HepG2 (cell line): ENCODE measurements around the gene UBQLN1. TPM values are rescaled to one million over a fixed set of nuclear protein-coding genes. Genes with fewer than 3 reads are reported as not detected.

ENCODE experiments used
- ATAD3A ChIP-seq: sonication (generic); formaldehyde crosslinking; IDR thresholded peaks from 2 replicates; pipeline ENCODE4 v1.4.0; 2020; ENCODE audit warnings: missing genetic modification reagents
- ATF5 ChIP-seq: sonication (generic); formaldehyde crosslinking; IDR thresholded peaks from 2 replicates; pipeline ENCODE4 v1.4.0; 2020; ENCODE audit warnings: mild to moderate bottlenecking, low read depth, missing genetic modification reagents
- CEBPZ ChIP-seq: IDR thresholded peaks from 2 replicates; pipeline ENCODE4 v1.6.1; 2012; ENCODE audit warnings: low read length, improper control_type of control experiment
- HNRNPL ChIP-seq: fragments of 200-400 bp; formaldehyde crosslinking; IDR thresholded peaks from 2 replicates; pipeline ENCODE4 v1.6.1; 2017; ENCODE audit warnings: mild to moderate bottlenecking, low read depth, low read length
- NAIF1 ChIP-seq: sonication (generic); formaldehyde crosslinking; IDR thresholded peaks from 2 replicates; pipeline ENCODE4 v1.5.0; 2020; ENCODE audit warnings: mild to moderate bottlenecking, missing genetic modification reagents, borderline replicate concordance
- NBN ChIP-seq: fragments of 450-650 bp; conservative IDR thresholded peaks from 2 replicates; pipeline ENCODE4 v1.6.1; 2017
- POLR2AphosphoS5 ChIP-seq: IDR thresholded peaks from 2 replicates; pipeline ENCODE4 v1.6.1; 2012; ENCODE audit warnings: low read depth, low read length
- SAP130 ChIP-seq: IDR thresholded peaks from 2 replicates; pipeline ENCODE4 v1.6.1; 2016; ENCODE audit warnings: low read depth
- SMAD3 ChIP-seq: sonication (generic); formaldehyde crosslinking; IDR thresholded peaks from 2 replicates; pipeline ENCODE4 v1.4.0; 2020; ENCODE audit warnings: missing genetic modification reagents
- SNAPC5 ChIP-seq: sonication (generic); formaldehyde crosslinking; IDR thresholded peaks from 2 replicates; pipeline ENCODE4 v1.8.1; 2023; ENCODE audit warnings: mild to moderate bottlenecking, missing genetic modification reagents, borderline replicate concordance
- TBX2 ChIP-seq: sonication (generic); formaldehyde crosslinking; IDR thresholded peaks from 2 replicates; pipeline ENCODE4 v1.5.0; 2020; ENCODE audit warnings: missing genetic modification reagents, mild to moderate bottlenecking, borderline replicate concordance
- TFAP4 ChIP-seq: sonication (generic); IDR thresholded peaks from 2 replicates; pipeline ENCODE4 v1.6.1; 2016; ENCODE audit warnings: low read depth, borderline replicate concordance
- THYN1 ChIP-seq: sonication (generic); formaldehyde crosslinking; IDR thresholded peaks from 2 replicates; pipeline ENCODE4 v1.8.1; 2023; ENCODE audit warnings: low read depth, mild to moderate bottlenecking, moderate library complexity, missing genetic modification reagents, borderline replicate concordance
- YEATS2 ChIP-seq: sonication (generic); formaldehyde crosslinking; IDR thresholded peaks from 2 replicates; pipeline ENCODE4 v1.4.0; 2020; ENCODE audit warnings: missing genetic modification reagents, borderline replicate concordance
- ZFP82 ChIP-seq: sonication (generic); formaldehyde crosslinking; IDR thresholded peaks from 2 replicates; pipeline ENCODE4 v1.5.1; 2020; ENCODE audit warnings: mild to moderate bottlenecking, missing genetic modification reagents, borderline replicate concordance
- ZNF34 ChIP-seq: sonication (generic); formaldehyde crosslinking; IDR thresholded peaks from 2 replicates; pipeline ENCODE4 v1.4.0; 2020; ENCODE audit warnings: mild to moderate bottlenecking, missing genetic modification reagents, borderline replicate concordance
- ZNF513 ChIP-seq: sonication (generic); formaldehyde crosslinking; conservative IDR thresholded peaks from 2 replicates; pipeline ENCODE4 v1.5.0; 2020; ENCODE audit warnings: missing genetic modification reagents
- ZNF615 ChIP-seq: sonication (generic); formaldehyde crosslinking; IDR thresholded peaks from 2 replicates; pipeline ENCODE4 v1.5.0; 2020; ENCODE audit warnings: mild to moderate bottlenecking, missing genetic modification reagents, borderline replicate concordance
- ZSCAN31 ChIP-seq: sonication (generic); formaldehyde crosslinking; IDR thresholded peaks from 2 replicates; pipeline ENCODE4 v1.5.0; 2020; ENCODE audit warnings: low read depth, mild to moderate bottlenecking, missing genetic modification reagents
- ZXDC ChIP-seq: sonication (generic); formaldehyde crosslinking; IDR thresholded peaks from 2 replicates; pipeline ENCODE4 v1.5.0; 2020; ENCODE audit warnings: mild to moderate bottlenecking, missing genetic modification reagents
- polyA plus RNA-seq, 8 experiments: library from polyadenylated mRNA; depleted of rRNA in 3 of 8; stranded (reverse) in 7 of 8; unstranded in 1 of 8; fragments of >200 nt; fragmentation: Illumina TruSeq in 4 of 8; extraction: Trizol in 4 of 8; gene quantifications; 2 replicates each; pipeline versions ENCODE4 v1.2.1 to v1.2.3, GENCODE V29; 2011 to 2016; ENCODE audit warnings: low read depth in 4 of 8, missing spikeins in 1 of 8, mixed read lengths in 1 of 8; ENCODE audit not compliant: insufficient read depth in 1 of 8
- total RNA-seq, 5 experiments: library from RNA; depleted of rRNA; stranded (reverse); fragments of >200 nt; fragmentation: Illumina TruSeq; extraction: Trizol; gene quantifications; 2 replicates each; pipeline ENCODE4 v1.2.3, GENCODE V29; 2016; ENCODE audit warnings: low read depth in 1 of 5

Gene UBQLN1
- total and polyA plus RNA-seq, 2 of the 13 experiments (the other 11 are each of a cell fraction or from before 2014, with no cell fraction given) = 78.1 to 83.8 TPM

GRCh38 chr9:83707768-83708514 lies at the start of gene UBQLN1 (continued):
- TF ChIP-seq ZXDC (CRISPR knock-in tag) (no peak), NBN (no peak), POLR2AphosphoS5 (peak; percentile 70), TFAP4 (peak; percentile 88), ZSCAN31 (peak; percentile 81; the same call in 1 of the 2 replicates), ZNF34 (CRISPR knock-in tag) (no peak), ZNF513 (CRISPR knock-in tag) (0 out of 2 replicates have a peak, but pooled peaks have one; percentile 11), SAP130 (CRISPR knock-in tag) (peak; percentile 85), HNRNPL (no peak), TBX2 (peak; percentile 67), ZFP82 (CRISPR knock-in tag) (peak; percentile 91), SNAPC5 (CRISPR knock-in tag) (no peak; the same call in 1 of the 2 replicates), ATF5 (CRISPR knock-in tag) (no peak), SMAD3 (CRISPR knock-in tag) (peak; percentile 31; the same call in 1 of the 2 replicates), CEBPZ (no peak), ZNF615 (CRISPR knock-in tag) (0 out of 2 replicates have a peak, but pooled peaks have one; percentile 26), NAIF1 (CRISPR knock-in tag) (peak; percentile 83; the same call in 1 of the 2 replicates), THYN1 (CRISPR knock-in tag) (no peak), ATAD3A (CRISPR knock-in tag) (no peak; the same call in 1 of the 2 replicates), YEATS2 (CRISPR knock-in tag) (peak; percentile 91)
